ENCODE measurements around the gene KANSL1.

DNA sequence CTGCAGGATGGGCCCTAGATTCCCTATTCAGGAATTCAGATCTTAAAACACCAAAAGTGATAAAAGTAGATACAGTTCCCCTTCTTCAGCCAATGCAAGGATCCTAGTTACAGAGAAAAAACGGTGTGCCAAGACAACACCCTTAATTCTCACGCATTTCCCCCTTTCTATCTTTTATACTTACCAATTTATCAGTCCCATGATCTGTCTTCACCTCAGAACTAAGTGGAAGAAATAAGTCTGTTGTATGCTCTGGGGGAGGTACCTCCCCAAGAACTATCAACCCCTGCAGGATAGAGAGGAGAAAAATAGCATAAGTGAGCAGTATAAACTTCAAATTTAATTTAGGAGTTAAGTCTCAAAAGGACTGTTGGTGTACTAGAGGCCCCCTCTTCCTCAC is 111.0 kb downstream of the KANSL1 start:
- TF ChIP-seq, protein P1, sequence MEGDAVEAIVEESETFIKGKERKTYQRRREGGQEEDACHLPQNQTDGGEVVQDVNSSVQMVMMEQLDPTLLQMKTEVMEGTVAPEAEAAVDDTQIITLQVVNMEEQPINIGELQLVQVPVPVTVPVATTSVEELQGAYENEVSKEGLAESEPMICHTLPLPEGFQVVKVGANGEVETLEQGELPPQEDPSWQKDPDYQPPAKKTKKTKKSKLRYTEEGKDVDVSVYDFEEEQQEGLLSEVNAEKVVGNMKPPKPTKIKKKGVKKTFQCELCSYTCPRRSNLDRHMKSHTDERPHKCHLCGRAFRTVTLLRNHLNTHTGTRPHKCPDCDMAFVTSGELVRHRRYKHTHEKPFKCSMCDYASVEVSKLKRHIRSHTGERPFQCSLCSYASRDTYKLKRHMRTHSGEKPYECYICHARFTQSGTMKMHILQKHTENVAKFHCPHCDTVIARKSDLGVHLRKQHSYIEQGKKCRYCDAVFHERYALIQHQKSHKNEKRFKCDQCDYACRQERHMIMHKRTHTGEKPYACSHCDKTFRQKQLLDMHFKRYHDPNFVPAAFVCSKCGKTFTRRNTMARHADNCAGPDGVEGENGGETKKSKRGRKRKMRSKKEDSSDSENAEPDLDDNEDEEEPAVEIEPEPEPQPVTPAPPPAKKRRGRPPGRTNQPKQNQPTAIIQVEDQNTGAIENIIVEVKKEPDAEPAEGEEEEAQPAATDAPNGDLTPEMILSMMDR (IDR thresholded peaks at IDR 0.05) = no peak
- TF ChIP-seq POLR2A (IDR thresholded peaks at IDR 0.05) = no peak
- no peak for TF ChIP-seq POLR2AphosphoS5 (IDR thresholded peaks at IDR 0.05)
